ENCODE results near the gene MYOD1. TPM values are rescaled to one million over a fixed set of nuclear protein-coding genes. Genes with fewer than 3 reads are reported as not detected.

The MYOD1 gene
- total RNA-seq, 1 experiment from 2014 or later, result not detected

DNA sequence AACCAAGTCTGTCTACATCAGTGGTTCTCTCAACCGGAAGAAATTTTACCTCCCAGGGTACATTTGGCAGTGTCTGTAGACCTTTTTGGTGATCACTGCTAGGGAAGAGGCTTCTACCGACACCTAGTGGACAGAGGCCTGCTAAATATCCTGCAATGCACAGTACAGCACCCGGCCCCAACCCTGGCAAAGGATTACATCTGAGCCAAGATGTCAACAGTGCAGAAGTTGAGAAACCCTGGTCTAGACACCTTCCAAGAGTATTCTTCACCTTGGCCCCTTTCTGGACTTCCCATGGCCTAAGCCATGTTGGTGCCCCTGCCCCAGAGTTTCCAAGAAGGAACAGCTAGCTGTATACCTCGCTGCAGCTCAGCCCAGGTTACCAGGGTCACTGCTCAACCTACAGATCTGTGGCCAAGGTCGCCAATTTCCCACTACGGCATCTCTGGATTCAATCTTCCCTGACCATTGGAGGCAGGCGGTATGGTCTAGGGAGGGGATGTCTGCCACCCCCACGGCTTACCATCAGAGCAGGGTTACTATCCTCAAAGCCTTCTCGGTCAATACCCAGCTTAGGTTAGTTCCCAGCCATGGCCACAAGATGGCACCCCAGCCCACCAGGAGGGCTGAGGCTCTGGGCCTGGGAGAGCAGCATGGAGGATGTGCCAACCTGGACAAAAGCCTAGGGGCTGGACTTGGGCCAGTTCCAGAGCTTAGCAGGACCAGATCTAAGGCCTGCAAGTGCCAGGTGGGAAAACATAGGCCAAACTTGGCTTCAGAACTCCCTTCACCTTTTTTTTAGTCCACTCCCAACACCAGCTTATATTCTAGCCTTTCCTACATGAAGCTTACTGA lies 11.5 kb downstream of the MYOD1 start:
- no TSS peak for BruUV-seq (replicated peaks)
- POLR2A ChIA-PET, result interaction anchor here (0.6 to 2.2 kb wide), 10 partner anchors 95 to 257 kb away, joined by 3 to 16 read pairs (median 5); no protein-coding TSS in a partner anchor
- peaks cover 44% of the 10 kb centered on the region for H3K27me3 Mint-ChIP-seq (ENCODE audit: insufficient read depth, unreplicated experiment)
- no peaks in the 10 kb centered on the region for H3K4me1 Mint-ChIP-seq (ENCODE audit: insufficient read depth, unreplicated experiment)
- H3K36me3 Mint-ChIP-seq (ENCODE audit: insufficient read depth, unreplicated experiment), result no peaks in the 10 kb centered on the region
- H3K4me3 Mint-ChIP-seq (ENCODE audit: unreplicated experiment), result no peak overlapping the region
- intact Hi-C loops (cut with micrococcal nuclease), result loop anchor here (1.0 to 2.0 kb wide), 5 partner anchors 96 to 247 kb away; no protein-coding TSS in a partner anchor
- no peak overlapping the region for H3K27ac Mint-ChIP-seq (ENCODE audit: low read depth, unreplicated experiment)
- CTCF ChIA-PET, result interaction anchor here (0.5 to 10.6 kb wide), 91 partner anchors 9 to 702 kb away, joined by 3 to 507 read pairs (median 5); partner anchors contain the start of gene SAAL1
- TF ChIP-seq, protein P1, sequence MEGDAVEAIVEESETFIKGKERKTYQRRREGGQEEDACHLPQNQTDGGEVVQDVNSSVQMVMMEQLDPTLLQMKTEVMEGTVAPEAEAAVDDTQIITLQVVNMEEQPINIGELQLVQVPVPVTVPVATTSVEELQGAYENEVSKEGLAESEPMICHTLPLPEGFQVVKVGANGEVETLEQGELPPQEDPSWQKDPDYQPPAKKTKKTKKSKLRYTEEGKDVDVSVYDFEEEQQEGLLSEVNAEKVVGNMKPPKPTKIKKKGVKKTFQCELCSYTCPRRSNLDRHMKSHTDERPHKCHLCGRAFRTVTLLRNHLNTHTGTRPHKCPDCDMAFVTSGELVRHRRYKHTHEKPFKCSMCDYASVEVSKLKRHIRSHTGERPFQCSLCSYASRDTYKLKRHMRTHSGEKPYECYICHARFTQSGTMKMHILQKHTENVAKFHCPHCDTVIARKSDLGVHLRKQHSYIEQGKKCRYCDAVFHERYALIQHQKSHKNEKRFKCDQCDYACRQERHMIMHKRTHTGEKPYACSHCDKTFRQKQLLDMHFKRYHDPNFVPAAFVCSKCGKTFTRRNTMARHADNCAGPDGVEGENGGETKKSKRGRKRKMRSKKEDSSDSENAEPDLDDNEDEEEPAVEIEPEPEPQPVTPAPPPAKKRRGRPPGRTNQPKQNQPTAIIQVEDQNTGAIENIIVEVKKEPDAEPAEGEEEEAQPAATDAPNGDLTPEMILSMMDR (IDR thresholded peaks at IDR 0.05; ENCODE audit: unreplicated experiment), result peak; percentile 94
- no peaks in the 10 kb centered on the region for H3K9me3 Mint-ChIP-seq (ENCODE audit: unreplicated experiment)
- peak; percentile 90 for DNase-seq (ENCODE audit: unreplicated experiment)

DNA sequence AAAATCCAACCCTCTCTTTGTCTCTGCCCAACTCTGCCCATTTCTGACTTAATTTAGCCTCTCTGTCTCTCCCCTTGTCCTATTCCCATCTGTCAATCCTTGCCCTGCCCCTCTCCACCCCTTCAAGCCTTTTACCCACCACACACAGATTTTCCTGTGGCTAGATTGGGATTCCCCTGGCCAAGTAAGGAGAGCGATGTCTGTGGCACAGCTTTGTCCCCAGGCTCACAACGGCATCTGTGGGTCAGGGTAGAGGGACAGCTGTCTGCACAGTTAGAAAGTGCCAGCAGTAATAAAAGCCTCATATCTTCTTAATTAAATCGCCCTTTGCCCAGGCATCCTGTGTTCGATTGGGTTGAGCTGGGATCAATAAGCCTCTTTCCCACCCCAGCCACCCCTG lies 13.9 kb downstream of the MYOD1 start:
- POLR2A ChIA-PET, result no interaction called here
- intact Hi-C loops (cut with micrococcal nuclease), result no loop called here
- no peak overlapping the region for H3K27ac Mint-ChIP-seq (ENCODE audit: low read depth, unreplicated experiment)
- no peak for DNase-seq (ENCODE audit: unreplicated experiment)
- no peak overlapping the region for H3K4me3 Mint-ChIP-seq (ENCODE audit: unreplicated experiment)
- CTCF ChIA-PET, result interaction anchor here (0.6 to 10.6 kb wide), 11 partner anchors 9 to 248 kb away, joined by 3 to 507 read pairs (median 4); no protein-coding TSS in a partner anchor
- BruUV-seq (replicated peaks), result no TSS peak
- H3K36me3 Mint-ChIP-seq (ENCODE audit: insufficient read depth, unreplicated experiment), result no peaks in the 10 kb centered on the region
- H3K9me3 Mint-ChIP-seq (ENCODE audit: unreplicated experiment), result no peaks in the 10 kb centered on the region
- no peaks in the 10 kb centered on the region for H3K4me1 Mint-ChIP-seq (ENCODE audit: insufficient read depth, unreplicated experiment)
- TF ChIP-seq, protein P1 (IDR thresholded peaks at IDR 0.05; ENCODE audit: unreplicated experiment), result no peak
- peaks cover 28% of the 10 kb centered on the region for H3K27me3 Mint-ChIP-seq (ENCODE audit: insufficient read depth, unreplicated experiment)

DNA sequence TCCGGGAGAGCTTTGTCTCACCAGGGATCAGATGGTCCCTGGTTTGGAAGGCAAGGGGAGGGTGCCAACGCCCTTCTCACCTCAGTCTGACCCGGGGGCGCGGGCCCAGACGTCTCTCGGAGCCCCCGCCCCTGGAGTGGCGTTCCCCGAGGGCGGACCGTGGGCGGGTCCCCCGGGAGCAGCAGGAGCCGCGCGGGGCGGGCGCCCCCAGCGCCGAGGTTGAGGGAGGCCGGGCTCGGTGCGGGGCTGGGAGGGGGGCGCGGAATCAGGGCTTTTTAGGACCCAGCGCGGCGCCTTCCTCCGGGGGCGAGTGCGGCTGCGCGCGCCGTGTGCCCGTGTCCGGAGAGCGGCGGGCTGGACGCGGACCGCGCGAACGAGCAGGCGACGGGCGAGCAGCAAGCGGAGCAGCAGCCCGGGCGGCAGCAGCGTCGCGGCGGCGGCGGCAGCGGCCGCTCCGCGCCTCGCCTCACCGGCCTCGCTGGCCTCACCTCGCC lies 15.1 kb downstream of the MYOD1 start, which contains the start of gene KCNC1:
Gene KCNC1, plus strand, starts transcription at position 364 of the 494 bp plus-strand sequence. CDS start 1,222 bp downstream, outside the sequence.
- Mint-ChIP-seq H3K9me3 (ENCODE audit: unreplicated experiment) (no peaks in the 10 kb centered on the region), H3K27me3 (ENCODE audit: insufficient read depth, unreplicated experiment) (peaks cover 16% of the 10 kb centered on the region), H3K4me1 (ENCODE audit: insufficient read depth, unreplicated experiment) (no peaks in the 10 kb centered on the region), H3K36me3 (ENCODE audit: insufficient read depth, unreplicated experiment) (no peaks in the 10 kb centered on the region), H3K27ac (ENCODE audit: low read depth, unreplicated experiment) (no peak within 1 kb of the TSS), H3K4me3 (ENCODE audit: unreplicated experiment) (peak within 1 kb of the TSS; percentile 68)
- TF ChIP-seq, protein P1 (IDR thresholded peaks at IDR 0.05; ENCODE audit: unreplicated experiment), result no peak
- CTCF ChIA-PET, result interaction anchor here (0.7 to 10.6 kb wide), 10 partner anchors 8 to 247 kb away, joined by 3 to 507 read pairs (median 4); no protein-coding TSS in a partner anchor
- intact Hi-C loops (cut with micrococcal nuclease), result no loop called here
- BruUV-seq (replicated peaks), result no TSS peak
- no peak for DNase-seq (ENCODE audit: unreplicated experiment)
- POLR2A ChIA-PET, result interaction anchor here (0.6 to 0.7 kb wide), 2 partner anchors 14 to 245 kb away, joined by 3 read pairs; no protein-coding TSS in a partner anchor
